PFSK-1 (cell line): ENCODE results near the gene CLDN15.

Source experiments
- FOXP2 ChIP-seq: optimal IDR thresholded peaks from 2 replicates; pipeline ENCODE3; 2011; ENCODE audit warnings: borderline replicate concordance, control low read depth, inconsistent platforms; ENCODE audit not compliant: insufficient read depth; ENCODE audit errors: extremely low read length, extremely low read depth
- POLR2AphosphoS5 ChIP-seq: IDR thresholded peaks from 2 replicates; pipeline ENCODE4 v1.6.1; 2012; ENCODE audit warnings: low read depth, mild to moderate bottlenecking, control low read depth, low read length, moderate library complexity
- REST ChIP-seq, 2 experiments: IDR thresholded peaks; 2 replicates each; pipeline versions ENCODE4 v1.6.1 to v1.8.0; 2011 to 2012; ENCODE audit warnings: low read depth in 2 of 2, low read length in 2 of 2, control low read depth in 1 of 2, inconsistent platforms in 1 of 2, mild to moderate bottlenecking in 1 of 2, moderate library complexity in 1 of 2; ENCODE audit not compliant: insufficient read depth in 1 of 2
- SIN3A ChIP-seq: IDR thresholded peaks from 2 replicates; pipeline ENCODE4 v1.6.1; 2012; ENCODE audit warnings: mild to moderate bottlenecking, low read length, moderate library complexity, borderline replicate concordance; ENCODE audit not compliant: insufficient read depth
- TAF1 ChIP-seq: IDR thresholded peaks from 2 replicates; pipeline ENCODE4 v1.6.1; 2012; ENCODE audit warnings: low read length, control low read depth, borderline replicate concordance; ENCODE audit not compliant: insufficient read depth

Gene CLDN15

GRCh38 chr7:101233907-101234547, 3.6 kb downstream of the CLDN15 start:
- TF ChIP-seq FOXP2 = no peak
- no peak for TF ChIP-seq SIN3A

- no peak for TF ChIP-seq SIN3A
- no peak for TF ChIP-seq FOXP2
- TF ChIP-seq TAF1 = no peak
- TF ChIP-seq POLR2AphosphoS5 = no peak
- TF ChIP-seq REST (IDR thresholded peaks at IDR 0.05; ENCODE audit: insufficient read depth in 1 of 2, low read depth in 2 of 2, low read length in 2 of 2) = no peak
Measured at GRCh38 chr7:101232141-101232850, 5.3 kb downstream of the CLDN15 start.

GRCh38 chr7:101231644-101232043, 6.0 kb downstream of the CLDN15 start:
- TF ChIP-seq REST (IDR thresholded peaks at IDR 0.05; ENCODE audit: insufficient read depth in 1 of 2, low read depth in 2 of 2, low read length in 2 of 2) (no peak), POLR2AphosphoS5 (no peak), SIN3A (no peak), TAF1 (no peak), FOXP2 (no peak)

- no peak for TF ChIP-seq REST (IDR thresholded peaks at IDR 0.05; ENCODE audit: insufficient read depth in 1 of 2, low read depth in 2 of 2, low read length in 2 of 2)
- TF ChIP-seq POLR2AphosphoS5 = no peak
- TF ChIP-seq TAF1 = no peak
- no peak for TF ChIP-seq SIN3A
- TF ChIP-seq FOXP2 = no peak
Measured at GRCh38 chr7:101226721-101227120, 10.9 kb downstream of the CLDN15 start.

GRCh38 chr7:101225650-101226049, 12.0 kb downstream of the CLDN15 start:
- TF ChIP-seq POLR2AphosphoS5 = no peak
- no peak for TF ChIP-seq FOXP2
- TF ChIP-seq SIN3A = no peak
- no peak for TF ChIP-seq REST (IDR thresholded peaks at IDR 0.05; ENCODE audit: insufficient read depth in 1 of 2, low read depth in 2 of 2, low read length in 2 of 2)
- no peak for TF ChIP-seq TAF1
